Loucy (cell line): ENCODE data around the gene DDIT3.
A peak's percentile ranks its signal among the peaks of the same experiment; 100 is the strongest.

Source experiments
- H2AFZ ChIP-seq: fragments of 200-600 bp; sonication (generic); 2 replicates; pipeline ENCODE4 v1.6.0; 2016; ENCODE audit warnings: antibody characterized with exemption, mild to moderate bottlenecking, low read length, moderate library complexity
- H3F3A ChIP-seq: fragments of 200-600 bp; 2 replicates; pipeline ENCODE4 v1.6.0; 2016; ENCODE audit warnings: antibody characterized with exemption, low read depth, mild to moderate bottlenecking
- H3K27me3 ChIP-seq: fragments of 200-600 bp; sonication (generic); 2 replicates; pipeline ENCODE4 v1.6.1; 2014; ENCODE audit warnings: low read length, mild to moderate bottlenecking; ENCODE audit not compliant: insufficient read depth, poor library complexity, severe bottlenecking
- H3K36me3 ChIP-seq: fragments of 200-600 bp; sonication (generic); 2 replicates; pipeline ENCODE4 v1.6.1; 2016; ENCODE audit warnings: low read length; ENCODE audit not compliant: insufficient read depth
- H3K4me1 ChIP-seq: fragments of 200-600 bp; sonication (generic); 2 replicates; pipeline ENCODE4 v1.5.1; 2014; ENCODE audit warnings: low read length, mild to moderate bottlenecking; ENCODE audit not compliant: insufficient read depth, poor library complexity, severe bottlenecking
- H3K4me2 ChIP-seq: fragments of 200-600 bp; sonication (generic); 2 replicates; pipeline ENCODE4 v1.6.0; 2014; ENCODE audit warnings: antibody characterized with exemption, low read length, low read depth, mild to moderate bottlenecking; ENCODE audit not compliant: poor library complexity, severe bottlenecking
- H3K4me3 ChIP-seq: fragments of 200-600 bp; sonication (generic); 2 replicates; pipeline ENCODE4 v1.5.1; 2014; ENCODE audit warnings: low read length, mild to moderate bottlenecking, mixed read lengths; ENCODE audit not compliant: poor library complexity, severe bottlenecking
- H3K79me2 ChIP-seq: fragments of 200-600 bp; sonication (generic); 2 replicates; pipeline ENCODE4 v1.6.1; 2014; ENCODE audit warnings: low read length; ENCODE audit not compliant: insufficient read depth
- H3K9ac ChIP-seq: fragments of 200-600 bp; sonication (generic); 2 replicates; pipeline ENCODE4 v1.6.0; 2014; ENCODE audit warnings: mild to moderate bottlenecking, low read depth, low read length, moderate library complexity; ENCODE audit not compliant: poor library complexity, severe bottlenecking
- H3K9me2 ChIP-seq: fragments of 200-600 bp; sonication (generic); replicated peaks from 2 replicates; pipeline ENCODE4 v1.6.1; 2016; ENCODE audit warnings: low read depth, low read length, mixed read lengths
- H3K9me3 ChIP-seq: fragments of 200-600 bp; sonication (generic); 2 replicates; pipeline ENCODE4 v1.6.1; 2014; ENCODE audit warnings: mild to moderate bottlenecking, antibody characterized with exemption, low read length, low read depth; ENCODE audit not compliant: insufficient read depth
- H4K20me1 ChIP-seq: fragments of 200-600 bp; sonication (generic); 2 replicates; pipeline ENCODE4 v1.6.0; 2014; ENCODE audit warnings: antibody characterized with exemption, low read length, mild to moderate bottlenecking; ENCODE audit not compliant: insufficient read depth, poor library complexity, severe bottlenecking
- CTCF ChIP-seq: fragments of 200-600 bp; sonication (generic); conservative IDR thresholded peaks from 2 replicates; pipeline ENCODE4 v1.5.1; 2014; ENCODE audit warnings: mild to moderate bottlenecking, antibody characterized with exemption, low read length
- EZH2phosphoT487 ChIP-seq: fragments of 200-600 bp; IDR thresholded peaks from 2 replicates; pipeline ENCODE4 v1.6.1; 2018; ENCODE audit warnings: antibody characterized with exemption, mild to moderate bottlenecking, moderate library complexity, borderline replicate concordance

Gene DDIT3

GRCh38 chr12:57548488-57548887 lies 28.2 kb upstream of the DDIT3 start:
- H2AFZ ChIP-seq = no peak overlapping the region
- no peak overlapping the region for H3K4me2 ChIP-seq
- TF ChIP-seq EZH2phosphoT487 (no peak), CTCF (no peak)
- H3K9me2 ChIP-seq = no peaks in the 10 kb centered on the region
- H3K27me3 ChIP-seq = no peaks in the 10 kb centered on the region
- peaks cover 23% of the 10 kb centered on the region for H3K79me2 ChIP-seq
- peaks cover 28% of the 10 kb centered on the region for H3K4me1 ChIP-seq
- peaks cover 9% of the 10 kb centered on the region for H4K20me1 ChIP-seq
- no peaks in the 10 kb centered on the region for H3K9me3 ChIP-seq
- no peak overlapping the region for H3K9ac ChIP-seq
- no peaks in the 10 kb centered on the region for H3F3A ChIP-seq
- H3K4me3 ChIP-seq = no peak overlapping the region
- no peaks in the 10 kb centered on the region for H3K36me3 ChIP-seq

GRCh38 chr12:57548013-57548315 lies 27.6 kb upstream of the DDIT3 start:
- Histone ChIP-seq H3F3A (no peaks in the 10 kb centered on the region), H3K9me2 (no peaks in the 10 kb centered on the region), H3K27me3 (no peaks in the 10 kb centered on the region), H3K4me1 (peaks cover 31% of the 10 kb centered on the region), H4K20me1 (peaks cover 9% of the 10 kb centered on the region), H3K9ac (no peak overlapping the region), H3K9me3 (no peaks in the 10 kb centered on the region), H3K4me3 (no peak overlapping the region), H3K79me2 (peaks cover 23% of the 10 kb centered on the region), H3K36me3 (no peaks in the 10 kb centered on the region), H2AFZ (no peak overlapping the region), H3K4me2 (no peak overlapping the region)
- TF ChIP-seq CTCF (no peak), EZH2phosphoT487 (no peak)

- no peaks in the 10 kb centered on the region for H3K27me3 ChIP-seq
- no peak for TF ChIP-seq CTCF
- no peak for TF ChIP-seq EZH2phosphoT487
- H3K9me3 ChIP-seq = no peaks in the 10 kb centered on the region
- peaks cover 23% of the 10 kb centered on the region for H3K79me2 ChIP-seq
- H3K36me3 ChIP-seq = no peaks in the 10 kb centered on the region
- H3K4me1 ChIP-seq = peaks cover 31% of the 10 kb centered on the region
- no peaks in the 10 kb centered on the region for H3K9me2 ChIP-seq
- peak overlapping the region; percentile 93 for H3K4me3 ChIP-seq
- peak overlapping the region; percentile 87 for H3K4me2 ChIP-seq
- no peaks in the 10 kb centered on the region for H3F3A ChIP-seq
- H3K9ac ChIP-seq = peak overlapping the region; percentile 98
- H4K20me1 ChIP-seq = peaks cover 9% of the 10 kb centered on the region
- H2AFZ ChIP-seq = peak overlapping the region; percentile 99
These were observed 27.1 kb upstream of the DDIT3 start for GRCh38 chr12:57547288-57548012.
